PC-3 (cell line): ENCODE results near the gene DLG4. TPM values are rescaled to one million over a fixed set of nuclear protein-coding genes. Genes with fewer than 3 reads are reported as not detected.

ENCODE experiments used
- ATAC-seq: fragments of 200-7000 bp; cut with Tn5 transposase; 2 replicates; pipeline ENCODE4 v1.9.1; 2020; ENCODE audit warnings: mild to moderate bottlenecking, moderate library complexity
- BruUV-seq: library from RNA; stranded (reverse); fragments of 400-500 nt; replicated peaks from 2 replicates; lab custom pipeline; 2021; lab: Mats Ljungman, UMichigan
- CTCF ChIA-PET: fragments of 300-600 bp; sonication (Branson Sonifier 250); formaldehyde crosslinking; loops from one replicate; lab custom pipeline; 2022; ENCODE audit warnings: antibody characterized with exemption; lab: Charles Lee
- POLR2A ChIA-PET: fragments of 300-600 bp; sonication (Branson Sonifier 250); formaldehyde crosslinking; loops from one replicate; lab custom pipeline; 2022; ENCODE audit warnings: antibody characterized with exemption; ENCODE audit not compliant: unreplicated experiment; lab: Charles Lee
- DNase-seq: peaks from one replicate; pipeline ENCODE4 v3.0.0-alpha.2; 2015
- H2AFZ ChIP-seq: fragments of 300-600 bp; sonication (generic); 2 replicates; pipeline ENCODE4 v1.6.0; 2016; ENCODE audit warnings: antibody characterized with exemption, low read length
- H3F3A ChIP-seq: fragments of 300-600 bp; sonication (generic); one replicate; pipeline ENCODE4 v1.6.0; 2017; ENCODE audit warnings: antibody characterized with exemption, low read length, control low read depth, mild to moderate bottlenecking; ENCODE audit not compliant: unreplicated experiment
- H3K27ac ChIP-seq: fragments of 300-600 bp; sonication (generic); 2 replicates; pipeline ENCODE4 v1.5.1; 2016; ENCODE audit warnings: mild to moderate bottlenecking, low read length
- H3K27me3 ChIP-seq: fragments of 300-600 bp; sonication (generic); 2 replicates; pipeline ENCODE4 v1.6.1; 2016; ENCODE audit warnings: low read length, mixed read lengths
- H3K36me3 ChIP-seq: fragments of 300-600 bp; sonication (generic); 2 replicates; pipeline ENCODE4 v1.6.1; 2016; ENCODE audit warnings: low read depth, mixed run types, low read length, mixed read lengths
- H3K4me1 ChIP-seq: fragments of 300-600 bp; sonication (generic); 2 replicates; pipeline ENCODE4 v1.5.1; 2016; ENCODE audit warnings: low read length; ENCODE audit not compliant: insufficient read depth
- H3K4me2 ChIP-seq: fragments of 300-600 bp; sonication (generic); 2 replicates; pipeline ENCODE4 v1.6.0; 2016; ENCODE audit warnings: low read length
- H3K4me3 ChIP-seq: fragments of 300-600 bp; sonication (generic); 2 replicates; pipeline ENCODE4 v1.5.1; 2016; ENCODE audit warnings: mild to moderate bottlenecking, low read length, mixed read lengths
- H3K79me2 ChIP-seq: fragments of 300-600 bp; sonication (generic); 2 replicates; pipeline ENCODE4 v1.6.1; 2017; ENCODE audit warnings: low read length, mixed read lengths
- H3K9ac ChIP-seq: fragments of 300-600 bp; sonication (generic); 2 replicates; pipeline ENCODE4 v1.6.0; 2016; ENCODE audit warnings: mild to moderate bottlenecking, low read length
- H3K9me2 ChIP-seq: fragments of 300-600 bp; sonication (generic); replicated peaks from 2 replicates; pipeline ENCODE4 v1.6.1; 2016; ENCODE audit warnings: mixed run types, low read length, mixed read lengths
- H3K9me3 ChIP-seq: fragments of 300-600 bp; sonication (generic); 2 replicates; pipeline ENCODE4 v1.6.1; 2016; ENCODE audit warnings: low read length, mixed read lengths
- H4K20me1 ChIP-seq: fragments of 300-600 bp; sonication (generic); 2 replicates; pipeline ENCODE4 v1.6.1; 2016; ENCODE audit warnings: low read length, mixed read lengths
- CTCF ChIP-seq: fragments of 300-600 bp; sonication (generic); conservative IDR thresholded peaks from 2 replicates; pipeline ENCODE4 v1.5.1; 2017; ENCODE audit warnings: antibody characterized with exemption, low read depth, mild to moderate bottlenecking, low read length
- EZH2 ChIP-seq: fragments of 300-600 bp; sonication (generic); IDR thresholded peaks from one replicate; pipeline ENCODE4 v1.6.1; 2017; ENCODE audit warnings: antibody characterized with exemption, mild to moderate bottlenecking, low read length; ENCODE audit not compliant: unreplicated experiment
- EZH2phosphoT487 ChIP-seq: fragments of 300-600 bp; sonication (generic); IDR thresholded peaks from 2 replicates; pipeline ENCODE4 v1.6.1; 2018; ENCODE audit warnings: mild to moderate bottlenecking, antibody characterized with exemption, low read length, borderline replicate concordance
- intact Hi-C: fragments of 100-400 bp; cut with micrococcal nuclease; formaldehyde crosslinking; loops from 2 replicates; pipeline ENCODE4 v1.9.0; 2023
- total RNA-seq: library from RNA; depleted of rRNA; stranded (reverse); fragments of >200 nt; gene quantifications from 2 replicates; pipeline ENCODE4 v1.2.3, GENCODE V29; 2014

DLG4 gene
- total RNA-seq, 1 experiment from 2014 or later: 6.5 TPM

GRCh38 chr17:7241783-7242716 is 22.4 kb upstream of the DLG4 start, which contains the start of gene GABARAP:
TSS of gene GABARAP (minus strand) at chr17:7242449. CDS start at chr17:7242330, 119 bp downstream.
- POLR2A ChIA-PET: interaction anchor here (0.6 kb wide), 3 partner anchors 21 to 444 kb away, joined by 6 to 11 read pairs (median 9); partner anchors contain the start of gene POLR2A
- H2AFZ ChIP-seq: peak within 1 kb of the TSS; percentile 80
- H3K4me3 ChIP-seq: peak within 1 kb of the TSS; percentile 86
- H3K36me3 ChIP-seq: peaks cover 9% of the 10 kb centered on the region; the same call in 1 of the 2 replicates
- H3K27ac ChIP-seq: peak within 1 kb of the TSS; percentile 69
- ATAC-seq (peak; percentile 23), DNase-seq (peak; percentile 80)
- no peaks in the 10 kb centered on the region for H4K20me1 ChIP-seq
- H3K4me2 ChIP-seq: peak within 1 kb of the TSS; percentile 99
- intact Hi-C loops: loop anchor here (5.0 kb wide), 1 partner anchor 65 kb away; the partner anchor contains the start of gene EIF5A
- H3K4me1 ChIP-seq: peaks cover 21% of the 10 kb centered on the region
- no peaks in the 10 kb centered on the region for H3K9me3 ChIP-seq
- BruUV-seq: TSS peak; percentile 76
- no peaks in the 10 kb centered on the region for H3F3A ChIP-seq
- CTCF ChIA-PET: interaction anchor here (0.6 kb wide), 2 partner anchors 35 to 39 kb away, joined by 3 read pairs; partner anchors contain the start of gene SLC2A4
- peak within 1 kb of the TSS; percentile 89 for H3K9ac ChIP-seq
- TF ChIP-seq EZH2 (no peak), CTCF (no peak), EZH2phosphoT487 (no peak)
- H3K9me2 ChIP-seq: no peaks in the 10 kb centered on the region
- H3K27me3 ChIP-seq: no peaks in the 10 kb centered on the region
- peaks cover 50% of the 10 kb centered on the region for H3K79me2 ChIP-seq

GRCh38 chr17:7241090-7241733 is 21.6 kb upstream of the DLG4 start:
- intact Hi-C loops: loop anchor here (5.0 kb wide), 1 partner anchor 66 kb away; the partner anchor contains the start of gene EIF5A
- DNase-seq (no peak), ATAC-seq (no peak)
- ChIA-PET CTCF (interaction anchor here (0.6 kb wide), 1 partner anchor 40 kb away, joined by 3 read pairs; the partner anchor contains the start of gene SLC2A4), POLR2A (interaction anchor here (0.6 kb wide), 1 partner anchor 20 kb away, joined by 9 read pairs; no protein-coding TSS in a partner anchor)
- peak overlapping the region; percentile 99 for H3K4me2 ChIP-seq
- no peaks in the 10 kb centered on the region for H3K9me3 ChIP-seq
- BruUV-seq: no TSS peak
- H3K9ac ChIP-seq: peak overlapping the region; percentile 89
- TF ChIP-seq CTCF (no peak), EZH2phosphoT487 (no peak), EZH2 (no peak)
- H3F3A ChIP-seq: no peaks in the 10 kb centered on the region
- peak overlapping the region; percentile 86 for H3K4me3 ChIP-seq
- 0 out of 2 replicates have a peak overlapping the region, but pooled peaks have one; percentile 80 for H2AFZ ChIP-seq
- no peaks in the 10 kb centered on the region for H4K20me1 ChIP-seq
- H3K36me3 ChIP-seq: peaks cover 9% of the 10 kb centered on the region; the same call in 1 of the 2 replicates
- no peaks in the 10 kb centered on the region for H3K27me3 ChIP-seq
- H3K9me2 ChIP-seq: no peaks in the 10 kb centered on the region
- peak overlapping the region; percentile 69 for H3K27ac ChIP-seq
- peaks cover 23% of the 10 kb centered on the region for H3K4me1 ChIP-seq
- peaks cover 51% of the 10 kb centered on the region for H3K79me2 ChIP-seq
